ENCODE measurements around the gene NRXN3. TPM values are rescaled to one million over a fixed set of nuclear protein-coding genes. Genes with fewer than 3 reads are reported as not detected.
A peak's percentile ranks its signal among the peaks of the same experiment; 100 is the strongest.

Gene NRXN3
- total RNA-seq, 1 experiment from 2014 or later, result not detected

DNA sequence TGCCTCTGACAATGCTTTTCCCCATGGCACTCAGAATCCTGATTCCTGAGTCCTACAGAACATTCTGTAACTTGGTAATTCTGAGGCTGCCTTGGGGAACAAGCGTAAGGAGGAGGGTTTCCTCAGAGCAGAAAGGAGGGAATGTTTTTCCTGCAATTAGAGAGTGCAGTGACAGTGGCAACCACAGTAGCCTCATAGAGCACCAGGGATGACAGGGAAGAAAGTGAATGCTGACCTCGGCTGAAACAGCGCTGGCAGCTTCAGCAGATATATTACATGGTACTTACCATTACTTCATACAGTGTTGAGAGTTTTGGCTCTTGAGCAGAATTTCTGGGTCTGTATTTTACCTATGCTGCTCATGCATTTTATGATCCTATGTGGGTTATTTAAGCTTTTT is 757.1 kb downstream of the NRXN3 start:
- no peak overlapping the region for H3K4me3 Mint-ChIP-seq (ENCODE audit: low read depth, unreplicated experiment)
- H3K4me1 Mint-ChIP-seq (ENCODE audit: low read depth, unreplicated experiment), result no peaks in the 10 kb centered on the region
- CTCF ChIA-PET, result no interaction called here
- no peak overlapping the region for H3K27ac Mint-ChIP-seq (ENCODE audit: unreplicated experiment)
- no peaks in the 10 kb centered on the region for H3K36me3 Mint-ChIP-seq (ENCODE audit: insufficient read depth, unreplicated experiment)
- DNase-seq, result no peak
- no peaks in the 10 kb centered on the region for H3K9me3 Mint-ChIP-seq (ENCODE audit: low read depth, unreplicated experiment)
- no peaks in the 10 kb centered on the region for H3K27me3 Mint-ChIP-seq (ENCODE audit: unreplicated experiment)
- TF ChIP-seq, protein P1, sequence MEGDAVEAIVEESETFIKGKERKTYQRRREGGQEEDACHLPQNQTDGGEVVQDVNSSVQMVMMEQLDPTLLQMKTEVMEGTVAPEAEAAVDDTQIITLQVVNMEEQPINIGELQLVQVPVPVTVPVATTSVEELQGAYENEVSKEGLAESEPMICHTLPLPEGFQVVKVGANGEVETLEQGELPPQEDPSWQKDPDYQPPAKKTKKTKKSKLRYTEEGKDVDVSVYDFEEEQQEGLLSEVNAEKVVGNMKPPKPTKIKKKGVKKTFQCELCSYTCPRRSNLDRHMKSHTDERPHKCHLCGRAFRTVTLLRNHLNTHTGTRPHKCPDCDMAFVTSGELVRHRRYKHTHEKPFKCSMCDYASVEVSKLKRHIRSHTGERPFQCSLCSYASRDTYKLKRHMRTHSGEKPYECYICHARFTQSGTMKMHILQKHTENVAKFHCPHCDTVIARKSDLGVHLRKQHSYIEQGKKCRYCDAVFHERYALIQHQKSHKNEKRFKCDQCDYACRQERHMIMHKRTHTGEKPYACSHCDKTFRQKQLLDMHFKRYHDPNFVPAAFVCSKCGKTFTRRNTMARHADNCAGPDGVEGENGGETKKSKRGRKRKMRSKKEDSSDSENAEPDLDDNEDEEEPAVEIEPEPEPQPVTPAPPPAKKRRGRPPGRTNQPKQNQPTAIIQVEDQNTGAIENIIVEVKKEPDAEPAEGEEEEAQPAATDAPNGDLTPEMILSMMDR (IDR thresholded peaks at IDR 0.05; ENCODE audit: unreplicated experiment), result no peak
- no TSS peak for BruUV-seq (replicated peaks)
- intact Hi-C loops (cut with micrococcal nuclease; ENCODE audit: unreplicated experiment), result no loop called here

DNA sequence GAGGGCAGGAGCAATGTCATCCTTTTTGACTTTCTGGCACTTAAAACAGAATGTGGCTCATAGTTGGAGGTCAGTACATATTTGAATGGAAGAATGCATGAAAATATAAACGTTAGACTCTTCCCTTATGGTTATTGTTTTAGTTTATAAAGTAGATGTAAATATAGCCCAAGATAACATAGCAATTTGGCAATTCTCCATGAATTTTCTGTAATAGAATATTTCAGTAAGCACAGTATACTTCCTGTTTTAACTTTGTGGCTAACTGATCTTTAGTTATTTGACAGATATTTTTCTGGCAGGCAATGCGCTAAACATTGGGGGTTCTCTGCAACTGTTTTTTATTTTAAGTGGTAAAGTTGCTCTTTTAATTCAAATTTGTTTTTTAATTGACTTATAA is 763.0 kb downstream of the NRXN3 start:
- TF ChIP-seq, protein P1 (IDR thresholded peaks at IDR 0.05; ENCODE audit: unreplicated experiment), result no peak
- H3K36me3 Mint-ChIP-seq (ENCODE audit: insufficient read depth, unreplicated experiment), result no peaks in the 10 kb centered on the region
- DNase-seq, result no peak
- CTCF ChIA-PET, result interaction anchor here (0.8 kb wide), 1 partner anchor 16 kb away, joined by 3 read pairs; no protein-coding TSS in a partner anchor
- no peaks in the 10 kb centered on the region for H3K9me3 Mint-ChIP-seq (ENCODE audit: low read depth, unreplicated experiment)
- H3K27me3 Mint-ChIP-seq (ENCODE audit: unreplicated experiment), result peaks cover 17% of the 10 kb centered on the region
- H3K4me1 Mint-ChIP-seq (ENCODE audit: low read depth, unreplicated experiment), result no peaks in the 10 kb centered on the region
- H3K4me3 Mint-ChIP-seq (ENCODE audit: low read depth, unreplicated experiment), result no peak overlapping the region
- BruUV-seq (replicated peaks), result no TSS peak
- H3K27ac Mint-ChIP-seq (ENCODE audit: unreplicated experiment), result no peak overlapping the region
- intact Hi-C loops (cut with micrococcal nuclease; ENCODE audit: unreplicated experiment), result no loop called here

DNA sequence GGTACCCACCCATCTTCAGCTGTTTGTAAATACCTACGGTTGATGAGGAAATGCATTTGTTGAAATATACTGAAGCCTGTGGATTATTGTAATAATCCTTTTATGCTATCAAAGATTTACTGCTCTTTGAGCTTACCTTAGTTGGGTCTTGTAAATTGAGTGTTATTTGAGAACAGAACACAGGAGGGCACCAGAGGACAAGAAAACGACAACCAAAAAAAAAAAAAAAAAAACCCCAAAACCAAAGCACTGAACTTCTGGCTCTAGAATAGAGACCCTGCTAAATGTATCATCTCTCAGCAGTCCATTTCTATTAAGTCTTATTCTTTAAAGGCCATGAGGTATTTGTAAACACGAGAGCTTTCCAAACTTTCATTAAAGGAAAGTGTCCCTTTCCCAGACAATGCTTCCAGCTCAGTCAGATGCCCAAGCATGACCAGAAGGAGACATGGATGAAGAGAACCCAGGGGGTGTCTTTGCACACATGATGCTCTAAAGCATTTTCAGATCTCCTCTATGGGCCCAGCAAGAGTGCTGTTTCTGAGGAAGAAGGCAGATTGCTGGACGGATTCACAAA is 763.9 kb downstream of the NRXN3 start:
- intact Hi-C loops (cut with micrococcal nuclease; ENCODE audit: unreplicated experiment), result no loop called here
- Mint-ChIP-seq H3K4me3 (ENCODE audit: low read depth, unreplicated experiment) (no peak overlapping the region), H3K36me3 (ENCODE audit: insufficient read depth, unreplicated experiment) (no peaks in the 10 kb centered on the region), H3K27ac (ENCODE audit: unreplicated experiment) (no peak overlapping the region), H3K27me3 (ENCODE audit: unreplicated experiment) (peaks cover 17% of the 10 kb centered on the region), H3K4me1 (ENCODE audit: low read depth, unreplicated experiment) (no peaks in the 10 kb centered on the region), H3K9me3 (ENCODE audit: low read depth, unreplicated experiment) (no peaks in the 10 kb centered on the region)
- DNase-seq, result peak; percentile 5
- CTCF ChIA-PET, result interaction anchor here (0.6 to 1.3 kb wide), 13 partner anchors 15 to 1651 kb away, joined by 3 to 8 read pairs (median 4); no protein-coding TSS in a partner anchor
- BruUV-seq (replicated peaks), result no TSS peak
- TF ChIP-seq, protein P1 (IDR thresholded peaks at IDR 0.05; ENCODE audit: unreplicated experiment), result no peak

DNA sequence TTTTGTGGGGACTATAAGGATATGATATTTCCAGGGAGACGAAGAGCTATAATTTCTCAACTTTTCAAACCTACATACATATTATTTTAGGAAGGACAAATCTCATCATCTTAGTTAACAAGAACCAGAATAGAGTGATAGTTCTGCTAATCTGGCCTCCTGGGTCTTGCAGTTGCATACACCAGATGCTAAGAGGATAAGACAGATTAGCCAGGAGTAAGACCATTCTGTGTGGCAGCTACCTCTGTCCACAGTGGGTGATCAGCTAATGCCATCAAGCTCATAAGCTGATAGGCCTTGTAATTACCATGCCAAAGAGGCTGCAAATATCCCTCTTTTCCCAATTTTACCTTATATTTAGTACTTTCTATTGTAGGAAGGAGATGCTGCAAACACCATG is 776.8 kb downstream of the NRXN3 start:
- no TSS peak for BruUV-seq (replicated peaks)
- CTCF ChIA-PET, result no interaction called here
- Mint-ChIP-seq H3K27me3 (ENCODE audit: unreplicated experiment) (peaks cover 25% of the 10 kb centered on the region), H3K4me1 (ENCODE audit: low read depth, unreplicated experiment) (peaks cover 13% of the 10 kb centered on the region), H3K4me3 (ENCODE audit: low read depth, unreplicated experiment) (no peak overlapping the region), H3K27ac (ENCODE audit: unreplicated experiment) (no peak overlapping the region), H3K9me3 (ENCODE audit: low read depth, unreplicated experiment) (no peaks in the 10 kb centered on the region), H3K36me3 (ENCODE audit: insufficient read depth, unreplicated experiment) (no peaks in the 10 kb centered on the region)
- no peak for DNase-seq
- intact Hi-C loops (cut with micrococcal nuclease; ENCODE audit: unreplicated experiment), result no loop called here
- TF ChIP-seq, protein P1 (IDR thresholded peaks at IDR 0.05; ENCODE audit: unreplicated experiment), result no peak
